Measurements from ENCODE around the gene PDIA2.

DNA sequence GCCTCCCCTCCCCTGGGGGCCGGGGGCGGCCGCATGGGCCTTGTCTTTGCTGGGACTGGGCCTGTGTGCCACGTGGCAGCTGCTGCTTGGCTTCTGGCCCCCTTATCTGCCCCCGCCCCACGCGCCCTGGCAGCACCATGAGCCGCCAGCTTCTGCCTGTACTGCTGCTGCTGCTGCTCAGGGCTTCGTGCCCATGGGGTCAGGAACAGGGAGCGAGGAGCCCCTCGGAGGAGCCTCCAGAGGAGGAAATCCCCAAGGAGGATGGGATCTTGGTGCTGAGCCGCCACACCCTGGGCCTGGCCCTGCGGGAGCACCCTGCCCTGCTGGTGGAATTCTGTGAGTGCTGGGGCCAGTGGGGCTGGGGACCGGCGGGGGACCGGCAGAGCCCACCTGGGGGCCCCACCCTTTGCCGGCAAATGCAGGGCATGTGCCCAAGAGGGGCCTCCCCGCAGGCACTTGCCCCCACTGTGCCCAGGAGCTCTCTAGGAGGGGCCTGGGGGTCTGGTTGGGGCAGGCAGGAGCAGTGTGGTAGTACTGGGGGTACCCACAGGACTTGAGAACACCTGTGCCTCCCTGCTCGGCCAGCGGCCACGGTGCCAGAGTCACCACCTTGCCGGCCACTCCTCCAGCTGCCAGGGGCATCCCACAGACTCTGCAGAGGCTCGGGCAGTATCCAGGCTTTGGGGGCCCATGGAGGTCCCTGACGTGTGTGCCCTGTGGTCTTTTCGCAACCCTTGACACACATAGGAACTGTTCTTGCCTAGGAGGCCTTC is at the start of gene PDIA2:
- TF ChIP-seq POLR2A (IDR thresholded peaks at IDR 0.05) = no peak
- TF ChIP-seq, protein P1, sequence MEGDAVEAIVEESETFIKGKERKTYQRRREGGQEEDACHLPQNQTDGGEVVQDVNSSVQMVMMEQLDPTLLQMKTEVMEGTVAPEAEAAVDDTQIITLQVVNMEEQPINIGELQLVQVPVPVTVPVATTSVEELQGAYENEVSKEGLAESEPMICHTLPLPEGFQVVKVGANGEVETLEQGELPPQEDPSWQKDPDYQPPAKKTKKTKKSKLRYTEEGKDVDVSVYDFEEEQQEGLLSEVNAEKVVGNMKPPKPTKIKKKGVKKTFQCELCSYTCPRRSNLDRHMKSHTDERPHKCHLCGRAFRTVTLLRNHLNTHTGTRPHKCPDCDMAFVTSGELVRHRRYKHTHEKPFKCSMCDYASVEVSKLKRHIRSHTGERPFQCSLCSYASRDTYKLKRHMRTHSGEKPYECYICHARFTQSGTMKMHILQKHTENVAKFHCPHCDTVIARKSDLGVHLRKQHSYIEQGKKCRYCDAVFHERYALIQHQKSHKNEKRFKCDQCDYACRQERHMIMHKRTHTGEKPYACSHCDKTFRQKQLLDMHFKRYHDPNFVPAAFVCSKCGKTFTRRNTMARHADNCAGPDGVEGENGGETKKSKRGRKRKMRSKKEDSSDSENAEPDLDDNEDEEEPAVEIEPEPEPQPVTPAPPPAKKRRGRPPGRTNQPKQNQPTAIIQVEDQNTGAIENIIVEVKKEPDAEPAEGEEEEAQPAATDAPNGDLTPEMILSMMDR (IDR thresholded peaks at IDR 0.05) = no peak
- TF ChIP-seq POLR2AphosphoS5 (IDR thresholded peaks at IDR 0.05) = no peak
